GF-D8 (cell line): ENCODE results near the gene BCAR3.

ENCODE experiments used
- DNase-seq: peaks from one replicate; lab custom pipeline; 2025; lab: John Stamatoyannopoulos, UW

BCAR3 gene

GRCh38 chr1:93681101-93681988, at the start of gene BCAR3:
Gene BCAR3, minus strand, starts transcription at chr1:93681837. Its CDS starts 6,907 bp downstream, at chr1:93674930.
- DNase-seq: no peak

GRCh38 chr1:93730621-93731020, 49.0 kb upstream of the BCAR3 start:
- DNase-seq: no peak

- DNase-seq: no peak
Observed at GRCh38 chr1:93729906-93730305, 48.3 kb upstream of the BCAR3 start.

GRCh38 chr1:93729502-93729901, 47.9 kb upstream of the BCAR3 start:
- DNase-seq: no peak

GRCh38 chr1:93728480-93729131, 47.0 kb upstream of the BCAR3 start:
- no peak for DNase-seq

GRCh38 chr1:93723733-93724270, 42.2 kb upstream of the BCAR3 start:
- no peak for DNase-seq

- no peak for DNase-seq
Observed at GRCh38 chr1:93723110-93723509, 41.5 kb upstream of the BCAR3 start.

- DNase-seq: no peak
Observed at GRCh38 chr1:93722081-93723031, 40.7 kb upstream of the BCAR3 start.

GRCh38 chr1:93720956-93721626, 39.5 kb upstream of the BCAR3 start:
- DNase-seq: no peak

- no peak for DNase-seq
Observed at GRCh38 chr1:93717640-93718039, 36.0 kb upstream of the BCAR3 start.

GRCh38 chr1:93716941-93717368, 35.3 kb upstream of the BCAR3 start:
- DNase-seq: no peak

- no peak for DNase-seq
Observed at GRCh38 chr1:93716163-93716562, 34.5 kb upstream of the BCAR3 start.

- no peak for DNase-seq
Observed at GRCh38 chr1:93715529-93716126, 34.0 kb upstream of the BCAR3 start.

- DNase-seq: no peak
Observed at GRCh38 chr1:93714356-93714755, 32.7 kb upstream of the BCAR3 start.

GRCh38 chr1:93713341-93713740, 31.7 kb upstream of the BCAR3 start:
- DNase-seq: no peak

- peak; percentile 5 for DNase-seq
Observed at GRCh38 chr1:93712741-93713140, 31.1 kb upstream of the BCAR3 start.

GRCh38 chr1:93710499-93711453, 29.1 kb upstream of the BCAR3 start:
- DNase-seq: no peak

- no peak for DNase-seq
Observed at GRCh38 chr1:93708734-93709481, 27.3 kb upstream of the BCAR3 start.

GRCh38 chr1:93707956-93708355, 26.3 kb upstream of the BCAR3 start:
- DNase-seq: no peak
